HG03064 (cell line): ENCODE data around the gene TRMT61B.
A peak's percentile ranks its signal among the peaks of the same experiment; 100 is the strongest.

Experiments used
- ATAC-seq: cut with Tn5 transposase; IDR thresholded peaks from one replicate; pipeline ENCODE4 v1.9.1; 2021; ENCODE audit warnings: low read depth; ENCODE audit not compliant: unreplicated experiment

The TRMT61B gene

DNA sequence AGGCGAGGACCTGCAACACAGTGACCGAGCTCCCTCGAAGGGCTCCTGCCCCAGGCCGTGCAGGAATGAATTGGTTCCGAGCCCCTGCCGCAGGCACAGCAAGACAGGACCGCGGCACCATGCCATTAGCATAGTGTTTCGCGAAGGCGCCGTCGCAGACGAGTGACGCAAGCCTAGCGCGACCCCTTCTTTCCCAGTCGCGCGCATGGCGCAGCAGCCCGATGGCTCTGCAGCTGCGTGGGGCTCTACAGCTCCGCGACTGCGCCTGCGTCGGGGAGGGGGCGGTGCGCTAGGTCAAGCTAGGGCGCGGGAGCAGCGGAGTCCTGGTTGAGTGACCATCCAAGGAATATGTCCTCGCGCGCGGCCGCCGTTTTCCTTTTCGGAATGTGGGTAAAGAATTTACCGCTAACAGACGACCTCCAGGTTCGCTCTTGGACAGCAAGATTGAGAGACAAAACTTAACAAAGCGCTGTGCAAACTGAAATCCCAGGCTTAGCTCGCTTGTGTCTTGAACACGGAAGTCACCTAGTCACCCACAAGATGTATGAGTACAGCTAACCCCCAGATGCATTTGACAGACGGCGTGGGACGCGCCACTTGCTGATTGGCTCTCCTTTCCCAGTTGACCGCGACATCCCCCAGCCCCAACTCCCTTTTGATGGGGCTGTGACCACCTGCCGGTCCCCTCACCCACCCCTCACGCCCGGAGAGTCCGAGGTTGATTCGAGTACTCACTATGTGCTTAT lies at the start of gene TRMT61B:
Gene TRMT61B (minus strand): TSS at position 164 of the 746 bp plus-strand sequence. CDS start 32 bp downstream, at position 132.
- ATAC-seq: peak; percentile 67

DNA sequence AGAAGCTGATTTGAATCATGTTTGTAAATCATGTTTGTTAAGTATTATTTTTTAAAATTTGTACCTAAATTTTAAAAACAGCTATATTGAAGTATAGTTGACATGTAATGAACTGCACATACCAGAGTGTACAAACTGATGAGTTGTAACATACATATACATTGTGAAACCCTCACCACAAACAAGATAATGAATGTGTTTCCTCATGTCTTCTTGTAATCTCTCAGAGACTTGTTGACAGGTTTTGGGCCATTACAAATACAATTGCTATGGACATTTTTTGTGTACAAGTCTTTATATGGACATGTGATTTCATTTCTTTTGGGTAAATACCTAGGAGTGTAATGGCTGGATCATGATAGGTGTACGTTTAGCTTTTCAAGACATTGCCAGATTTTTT lies 45.8 kb upstream of the TRMT61B start:
- ATAC-seq: no peak

- no peak for ATAC-seq
Observed at GRCh38 chr2:28909655-28910353, 39.7 kb upstream of the TRMT61B start.

DNA sequence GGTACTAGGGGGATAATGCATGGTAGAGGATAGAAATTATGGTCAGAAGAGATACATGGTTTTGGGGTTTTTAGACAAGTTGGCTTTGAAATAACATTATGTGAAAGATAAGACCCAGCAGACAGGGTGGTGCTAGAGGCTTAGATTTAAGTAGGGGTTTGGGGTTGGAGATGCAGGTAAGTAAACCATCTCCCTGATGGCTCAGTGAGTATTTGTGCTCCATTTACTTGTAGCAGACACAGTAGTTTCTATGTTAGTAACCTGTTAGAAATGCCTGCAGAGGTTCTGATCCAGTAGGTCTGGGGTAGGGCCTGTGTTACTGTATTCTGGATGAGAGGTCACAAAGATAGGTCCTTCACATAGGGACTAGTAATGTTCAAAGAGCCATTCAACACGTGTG lies 38.1 kb upstream of the TRMT61B start:
- no peak for ATAC-seq

DNA sequence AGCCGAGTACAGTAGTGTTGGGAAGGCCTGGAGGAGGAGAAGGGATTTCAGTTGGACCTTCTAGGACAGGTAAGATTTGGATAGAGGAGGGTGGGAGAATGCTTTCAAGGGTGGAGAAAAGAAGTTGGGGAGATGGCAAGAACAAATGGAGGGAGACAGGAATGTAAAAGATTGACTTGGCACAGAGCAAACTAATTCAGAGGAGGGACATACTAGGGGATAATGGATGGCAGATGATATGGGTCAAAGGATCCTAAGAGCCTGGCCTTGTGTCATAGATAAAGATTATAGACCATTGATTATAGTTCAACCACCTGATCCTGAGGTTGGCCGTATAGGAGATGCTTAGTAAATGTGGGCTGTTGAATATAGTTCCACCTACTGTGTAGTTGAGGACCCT lies 36.7 kb upstream of the TRMT61B start:
- ATAC-seq: no peak

DNA sequence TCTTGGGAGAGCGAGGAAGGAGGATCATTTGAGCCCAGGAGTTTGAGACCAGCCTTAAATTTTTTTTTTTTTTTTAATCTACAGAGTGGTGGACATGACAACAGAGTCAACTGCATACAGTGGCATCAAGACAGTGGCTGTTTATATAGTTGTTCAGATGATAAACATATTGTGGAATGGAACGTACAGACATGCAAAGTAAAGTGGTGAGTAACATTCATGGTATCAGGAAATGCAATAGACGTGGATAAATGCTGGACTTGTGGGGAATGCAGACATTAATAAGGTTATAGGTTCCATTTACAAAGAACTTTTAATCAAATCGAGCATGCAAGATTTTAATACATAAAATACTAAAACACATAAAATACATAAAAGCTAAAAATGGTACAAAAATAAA lies 36.3 kb upstream of the TRMT61B start:
- no peak for ATAC-seq

GRCh38 chr2:28905533-28905932 lies 35.4 kb upstream of the TRMT61B start:
- no peak for ATAC-seq

DNA sequence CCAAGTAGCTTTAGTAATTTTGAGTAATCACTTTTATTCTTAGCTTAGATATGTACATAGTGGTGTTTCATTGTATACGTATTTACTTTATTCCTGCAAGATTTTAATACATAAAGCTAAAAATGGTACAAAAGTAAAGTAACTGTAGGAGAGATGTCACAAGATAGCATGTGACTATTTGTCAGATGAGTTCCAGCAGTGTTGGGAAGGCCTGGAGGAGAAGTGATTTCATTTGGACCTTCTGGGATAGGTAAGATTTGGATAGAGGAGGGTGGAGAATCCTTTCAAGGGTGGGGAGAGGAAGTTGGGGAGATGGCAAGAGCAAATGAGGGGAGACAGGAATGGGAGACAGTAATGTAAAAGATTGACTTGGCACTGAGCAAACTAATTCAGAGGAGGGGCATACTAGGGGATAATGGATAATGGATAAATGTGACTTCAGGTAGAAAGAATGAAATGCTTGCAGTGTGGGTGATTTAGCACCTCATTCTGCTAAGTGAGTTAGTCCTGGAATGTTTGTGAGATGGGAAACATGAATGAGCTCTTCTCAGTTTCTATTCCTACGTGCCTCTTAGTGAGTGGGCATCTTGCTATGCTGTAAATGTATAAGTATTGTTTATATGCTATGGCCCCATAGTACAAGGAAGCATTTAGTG lies 34.8 kb upstream of the TRMT61B start:
- no peak for ATAC-seq

DNA sequence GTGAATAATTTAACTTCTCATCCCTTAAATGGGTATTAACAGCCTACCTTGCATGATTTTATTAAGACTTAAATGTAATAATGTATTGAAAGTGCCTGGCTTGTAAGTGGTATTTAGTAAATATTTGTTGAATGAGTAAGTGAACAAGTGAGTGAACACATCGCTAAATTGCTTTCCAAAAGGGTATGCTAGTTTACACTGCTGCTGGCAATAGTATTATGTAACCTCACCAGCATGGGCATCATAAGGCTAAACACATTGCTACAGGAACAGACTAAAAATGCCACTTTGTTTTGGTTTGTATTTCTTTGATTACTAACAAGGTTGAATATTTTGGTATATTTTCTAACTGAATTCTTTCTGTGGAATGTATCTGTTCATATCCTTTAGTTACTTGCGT lies 34.2 kb upstream of the TRMT61B start:
- no peak for ATAC-seq

- no peak for ATAC-seq
Observed at GRCh38 chr2:28902584-28902983, 32.5 kb upstream of the TRMT61B start.

DNA sequence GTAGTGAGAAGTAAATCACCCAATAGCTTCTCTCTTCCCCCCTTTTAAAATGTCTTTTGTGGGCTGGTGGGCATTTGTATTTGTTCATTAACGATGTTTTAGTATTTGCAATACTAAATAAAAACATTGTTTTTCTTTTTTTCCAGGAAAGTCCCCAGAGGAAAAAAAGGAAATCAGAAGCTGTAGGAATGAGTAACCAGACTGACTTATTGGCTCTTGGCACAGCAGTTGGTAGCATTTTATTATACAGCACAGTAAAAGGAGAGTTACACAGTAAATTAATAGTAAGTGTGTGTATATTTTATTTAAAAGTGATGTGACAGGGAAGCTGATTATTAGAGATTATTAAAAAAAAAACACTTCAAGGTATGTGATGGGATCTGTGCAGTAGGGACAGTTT lies 31.7 kb upstream of the TRMT61B start:
- no peak for ATAC-seq

DNA sequence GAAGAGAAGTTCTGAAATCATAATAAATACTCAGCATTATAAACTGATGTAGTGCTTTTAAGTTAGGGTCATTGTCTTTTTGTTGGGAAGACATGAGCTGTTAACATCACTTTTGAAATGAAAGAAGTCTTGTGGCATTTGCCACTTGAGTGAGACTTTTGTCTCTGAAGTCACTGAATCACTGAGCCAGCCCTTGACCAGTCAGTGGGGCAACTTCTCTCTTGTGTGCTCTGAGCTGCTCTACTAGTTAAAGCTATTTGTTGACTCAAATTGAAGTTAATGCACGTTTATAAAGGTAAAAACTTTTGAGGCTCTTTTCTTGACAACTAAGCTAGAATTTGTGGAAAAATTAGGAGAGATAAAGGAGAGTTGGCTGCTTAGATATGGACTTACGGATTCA lies 31.1 kb upstream of the TRMT61B start:
- ATAC-seq: no peak

DNA sequence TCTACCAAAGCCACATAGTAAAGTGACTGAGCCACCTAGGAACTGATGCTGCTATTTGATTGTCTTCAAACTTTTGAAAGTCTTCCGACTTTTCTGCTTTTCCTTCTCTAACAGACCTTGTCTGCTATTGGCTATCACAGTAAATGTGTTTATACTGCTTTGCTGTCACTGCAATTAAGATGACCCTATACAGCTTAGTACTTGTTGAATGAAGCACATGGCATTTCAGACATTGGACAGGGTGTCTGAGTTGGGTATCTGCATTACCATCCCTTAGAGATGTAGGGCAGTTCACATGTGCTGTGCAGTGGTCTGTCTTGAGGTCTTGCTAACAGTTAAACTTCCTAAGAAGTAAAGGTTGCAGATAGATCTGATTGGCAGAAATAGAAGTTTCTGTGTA lies 27.9 kb upstream of the TRMT61B start:
- ATAC-seq: no peak

- no peak for ATAC-seq
Observed at GRCh38 chr2:28896906-28897305, 26.8 kb upstream of the TRMT61B start.

- ATAC-seq: peak; percentile 19
Observed at GRCh38 chr2:28895189-28895893, 25.2 kb upstream of the TRMT61B start.

DNA sequence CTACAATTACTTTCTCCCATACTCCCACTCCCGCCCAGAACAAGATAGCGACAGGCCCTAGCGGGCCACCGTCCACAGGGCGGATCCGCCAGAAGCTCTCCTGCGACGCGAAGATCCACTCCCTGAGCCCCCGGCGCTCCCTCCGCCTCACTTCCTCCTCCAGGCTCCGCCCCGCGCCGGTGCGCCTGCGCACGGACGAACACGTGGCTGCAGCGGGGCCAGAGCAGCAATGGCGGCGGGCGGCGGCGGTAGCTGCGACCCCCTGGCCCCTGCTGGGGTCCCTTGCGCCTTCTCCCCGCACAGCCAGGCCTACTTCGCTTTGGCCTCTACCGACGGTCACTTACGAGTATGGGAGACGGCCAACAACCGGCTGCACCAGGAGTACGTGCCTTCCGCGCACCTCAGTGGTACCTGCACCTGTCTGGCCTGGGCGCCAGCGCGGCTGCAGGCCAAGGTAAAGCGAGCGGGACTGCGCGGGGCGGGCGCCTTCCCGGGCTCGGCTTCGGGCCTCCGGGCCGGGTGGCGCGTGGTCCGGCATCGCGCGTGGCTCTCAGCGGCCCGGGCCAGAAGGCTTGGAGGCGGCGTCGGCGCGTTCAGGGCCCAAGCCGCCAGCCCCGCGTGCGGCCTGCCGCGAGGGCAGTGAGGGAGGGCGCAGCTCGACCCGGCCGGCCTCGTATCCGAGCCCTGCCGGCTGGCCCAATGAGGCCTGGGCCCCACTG lies 24.5 kb upstream of the TRMT61B start, which contains the start of gene WDR43:
Gene WDR43 (plus strand): TSS at position 198 of the 719 bp plus-strand sequence. CDS start 32 bp downstream, at position 230.
- ATAC-seq: peak; percentile 80

DNA sequence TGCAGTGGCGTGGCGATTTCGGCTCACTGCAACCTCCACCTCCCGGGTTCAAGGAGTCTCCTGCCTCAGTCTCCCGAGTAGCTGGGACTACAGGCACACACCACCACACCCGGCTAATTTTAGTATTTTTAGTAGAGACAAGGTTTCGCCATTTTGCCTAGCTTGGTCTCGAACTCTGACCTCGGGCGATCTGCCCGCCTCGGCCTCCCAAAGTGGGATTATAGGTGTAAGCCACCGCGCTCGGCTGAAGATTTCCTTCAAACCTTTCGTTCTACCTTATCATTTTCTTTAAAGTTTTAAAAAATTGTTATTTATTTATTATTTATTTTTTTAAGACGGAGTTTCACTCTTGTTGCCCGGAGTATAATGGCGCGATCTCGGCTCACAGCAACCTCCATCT lies 23.4 kb upstream of the TRMT61B start:
- ATAC-seq: no peak

DNA sequence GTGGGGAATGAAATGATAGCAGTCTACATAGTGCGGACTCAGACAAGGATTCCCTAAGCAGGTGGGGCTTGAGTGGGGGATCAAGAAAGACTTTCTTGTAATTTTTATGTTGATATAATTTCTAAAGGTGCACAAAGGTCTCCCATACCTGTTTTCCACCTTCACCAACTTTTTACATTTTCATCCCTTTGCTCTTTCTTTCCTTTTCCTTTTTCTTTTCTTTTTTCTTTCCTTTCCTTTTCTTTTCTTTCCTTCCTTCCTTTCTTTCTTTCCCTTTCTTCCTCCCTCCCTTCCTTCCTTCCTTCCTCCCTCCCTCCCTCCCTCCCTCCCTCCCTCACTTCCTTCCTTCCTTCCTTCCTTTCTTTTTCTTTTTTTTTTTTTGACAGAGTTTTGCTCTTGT lies 10.1 kb upstream of the TRMT61B start:
- no peak for ATAC-seq

- ATAC-seq: no peak
Observed at GRCh38 chr2:28871620-28872019, 1.5 kb upstream of the TRMT61B start.

- peak; percentile 36 for ATAC-seq
Observed at GRCh38 chr2:28869494-28870145, 489 bp downstream of the TRMT61B start.
